ENCODE measurements around the gene PSMD13.
"Not testable (repeated sequence)": the region's sequence is repeated elsewhere in the genome, so short reads cannot be mapped to it uniquely, and the experiment has no call there.

The PSMD13 gene

DNA sequence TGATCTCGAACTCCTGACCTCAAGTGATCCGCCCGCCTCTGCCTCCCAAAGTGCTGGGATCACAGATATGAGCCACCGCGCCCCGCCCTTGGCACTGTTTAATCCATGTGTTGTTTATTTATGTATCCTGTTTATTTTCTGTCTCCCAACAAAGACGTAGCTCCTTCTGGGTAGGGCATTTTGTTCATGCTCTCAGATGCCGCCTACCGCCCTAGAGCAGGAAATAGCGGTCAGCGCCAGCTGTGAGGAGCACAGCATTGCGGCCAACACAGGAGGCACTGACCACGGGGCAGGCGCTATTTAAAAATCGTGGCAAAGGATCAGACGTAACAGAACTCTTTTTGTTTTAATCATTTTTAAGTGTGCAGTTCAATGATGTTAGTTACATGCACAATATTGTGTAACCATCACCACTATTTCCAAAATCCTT is 32.0 kb downstream of the PSMD13 start:
- H3K36me3 ChIP-seq, H3K27me3 ChIP-seq, H3K9me3 ChIP-seq: not testable (repeated sequence)
- TF ChIP-seq, protein P1, sequence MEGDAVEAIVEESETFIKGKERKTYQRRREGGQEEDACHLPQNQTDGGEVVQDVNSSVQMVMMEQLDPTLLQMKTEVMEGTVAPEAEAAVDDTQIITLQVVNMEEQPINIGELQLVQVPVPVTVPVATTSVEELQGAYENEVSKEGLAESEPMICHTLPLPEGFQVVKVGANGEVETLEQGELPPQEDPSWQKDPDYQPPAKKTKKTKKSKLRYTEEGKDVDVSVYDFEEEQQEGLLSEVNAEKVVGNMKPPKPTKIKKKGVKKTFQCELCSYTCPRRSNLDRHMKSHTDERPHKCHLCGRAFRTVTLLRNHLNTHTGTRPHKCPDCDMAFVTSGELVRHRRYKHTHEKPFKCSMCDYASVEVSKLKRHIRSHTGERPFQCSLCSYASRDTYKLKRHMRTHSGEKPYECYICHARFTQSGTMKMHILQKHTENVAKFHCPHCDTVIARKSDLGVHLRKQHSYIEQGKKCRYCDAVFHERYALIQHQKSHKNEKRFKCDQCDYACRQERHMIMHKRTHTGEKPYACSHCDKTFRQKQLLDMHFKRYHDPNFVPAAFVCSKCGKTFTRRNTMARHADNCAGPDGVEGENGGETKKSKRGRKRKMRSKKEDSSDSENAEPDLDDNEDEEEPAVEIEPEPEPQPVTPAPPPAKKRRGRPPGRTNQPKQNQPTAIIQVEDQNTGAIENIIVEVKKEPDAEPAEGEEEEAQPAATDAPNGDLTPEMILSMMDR (IDR thresholded peaks at IDR 0.05), result peak; percentile 66
- peaks cover 35 to 38% of the 10 kb centered on the region in 2 experiments for H3K4me1 ChIP-seq (ENCODE audit: control insufficient read depth in 1 of 2, insufficient read depth in 1 of 2, low read depth in 1 of 2, low read length in 1 of 2)
- H3K4me3 ChIP-seq (ENCODE audit: low read depth in 1 of 2, low read length in 1 of 2), result peak overlapping the region; percentile 79 to 99
- peak overlapping the region; percentile 100 for H3K27ac ChIP-seq

DNA sequence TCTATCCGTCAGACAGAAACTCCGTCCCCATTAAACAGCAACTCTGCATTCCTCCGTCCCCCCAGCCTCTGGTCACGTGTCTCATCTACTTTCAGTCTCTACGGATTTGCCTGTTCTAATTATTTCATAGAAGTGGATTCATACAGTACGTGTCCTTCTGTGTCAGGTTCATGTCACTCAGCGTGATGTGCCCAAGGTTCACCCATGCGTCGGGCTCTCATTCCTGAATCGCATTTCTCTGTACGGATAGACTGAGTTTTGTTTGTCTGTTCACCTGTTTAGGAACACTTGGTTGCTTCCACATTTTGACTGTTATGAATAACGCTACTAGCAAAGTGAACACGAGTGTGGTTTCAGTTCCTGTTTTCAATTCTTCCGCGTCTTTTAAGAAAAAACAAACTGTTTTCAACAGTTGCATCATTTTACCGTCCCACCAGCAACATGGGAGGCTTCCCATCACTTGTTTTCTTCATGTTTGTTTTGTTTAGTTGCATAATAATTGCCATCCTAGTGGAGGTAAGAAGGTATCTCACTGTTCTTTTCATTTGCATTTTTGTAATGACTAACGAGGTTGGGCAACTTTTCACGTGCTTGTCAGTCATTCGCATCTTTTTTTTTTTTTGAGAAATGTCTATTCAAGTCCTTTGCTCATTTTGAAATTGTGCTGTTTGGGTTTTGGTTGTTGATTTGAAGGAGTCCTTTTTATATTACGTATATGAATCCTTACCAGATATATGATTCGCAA is 32.5 kb downstream of the PSMD13 start:
- Histone ChIP-seq H3K27me3 (no peaks in the 10 kb centered on the region), H3K36me3 (no peaks in the 10 kb centered on the region), H3K4me1 (ENCODE audit: control insufficient read depth in 1 of 2, insufficient read depth in 1 of 2, low read depth in 1 of 2, low read length in 1 of 2) (peaks cover 36 to 43% of the 10 kb centered on the region in 2 experiments), H3K27ac (peak overlapping the region; percentile 100), H3K4me3 (ENCODE audit: low read depth in 1 of 2, low read length in 1 of 2) (peak overlapping the region; percentile 79 to 99), H3K9me3 (no peaks in the 10 kb centered on the region)
- TF ChIP-seq, protein P1 (IDR thresholded peaks at IDR 0.05), result peak; percentile 93

DNA sequence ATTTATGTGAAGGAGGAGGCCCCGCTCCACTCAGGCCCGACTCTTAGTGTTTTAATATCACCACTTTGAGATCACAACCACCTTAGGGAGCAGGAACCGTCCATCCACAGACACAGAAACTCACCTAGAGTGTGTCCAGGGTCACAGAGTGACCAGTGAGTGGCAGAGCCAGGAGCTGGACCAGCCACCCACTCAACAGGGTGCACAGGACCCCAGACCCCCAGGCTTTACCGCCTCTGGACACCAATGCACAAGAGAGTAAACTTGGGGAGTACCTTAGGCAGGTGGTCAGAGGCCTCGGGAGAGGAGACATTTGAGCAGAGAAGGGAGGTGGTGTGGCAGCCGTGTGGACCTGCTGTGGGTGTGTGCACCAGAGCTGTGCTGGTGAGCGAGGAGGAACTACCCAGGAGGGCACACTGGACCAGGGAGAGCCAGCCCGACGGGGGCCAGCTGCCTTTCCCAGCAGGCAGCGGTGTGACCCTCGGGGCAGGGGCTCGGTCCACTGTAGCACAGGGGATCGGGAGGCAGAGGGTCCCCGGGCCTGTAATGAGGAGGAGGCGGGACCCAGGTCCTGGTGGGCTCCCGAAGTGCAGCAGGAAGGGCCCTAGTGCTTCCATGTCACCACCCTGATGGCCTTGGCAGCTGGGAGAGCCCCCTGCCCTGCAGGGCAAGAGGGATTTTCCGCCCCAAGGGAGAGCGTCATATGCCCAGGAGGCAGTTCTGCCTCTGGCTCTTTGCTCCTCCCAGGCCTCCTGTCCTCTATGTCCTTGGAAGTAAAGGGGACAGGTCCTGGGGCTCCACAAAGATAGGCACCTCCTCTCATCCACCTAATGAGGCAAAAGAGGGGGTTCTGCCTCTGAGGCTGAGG is 33.9 kb downstream of the PSMD13 start:
- H3K4me3 ChIP-seq (ENCODE audit: low read depth in 1 of 2, low read length in 1 of 2), result peak overlapping the region; percentile 10 to 40
- TF ChIP-seq, protein P1 (IDR thresholded peaks at IDR 0.05), result no peak
- H3K9me3 ChIP-seq, result no peaks in the 10 kb centered on the region
- peak overlapping the region; percentile 100 for H3K27ac ChIP-seq
- no peaks in the 10 kb centered on the region for H3K36me3 ChIP-seq
- H3K27me3 ChIP-seq, result no peaks in the 10 kb centered on the region
- peaks cover 45 to 55% of the 10 kb centered on the region in 2 experiments for H3K4me1 ChIP-seq (ENCODE audit: control insufficient read depth in 1 of 2, insufficient read depth in 1 of 2, low read depth in 1 of 2, low read length in 1 of 2)

DNA sequence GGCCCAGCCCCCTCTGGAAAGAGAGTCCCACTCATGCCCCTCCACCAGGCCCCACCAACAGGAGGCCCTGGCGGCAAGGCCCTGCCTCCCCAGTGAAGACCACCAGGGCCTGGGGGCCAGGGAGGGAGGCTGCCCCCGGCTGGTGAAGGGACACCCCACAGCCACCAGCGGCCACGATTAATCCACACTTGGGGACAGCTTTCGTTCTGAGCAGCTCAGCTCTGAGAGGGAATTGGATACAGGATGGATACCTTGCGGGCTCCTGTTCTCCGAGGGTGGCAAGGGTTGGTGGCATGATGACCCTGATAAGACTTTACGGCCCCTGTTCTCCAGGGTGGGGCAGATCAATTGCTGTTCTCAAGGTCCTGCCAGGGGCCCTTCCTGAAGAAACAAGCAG is 34.5 kb downstream of the PSMD13 start:
- Histone ChIP-seq H3K9me3 (no peaks in the 10 kb centered on the region), H3K27me3 (no peaks in the 10 kb centered on the region), H3K36me3 (no peaks in the 10 kb centered on the region), H3K27ac (peak overlapping the region; percentile 100), H3K4me3 (ENCODE audit: low read depth in 1 of 2, low read length in 1 of 2) (no peak overlapping the region), H3K4me1 (ENCODE audit: control insufficient read depth in 1 of 2, insufficient read depth in 1 of 2, low read depth in 1 of 2, low read length in 1 of 2) (peaks cover 45 to 60% of the 10 kb centered on the region in 2 experiments)
- TF ChIP-seq, protein P1 (IDR thresholded peaks at IDR 0.05), result no peak

DNA sequence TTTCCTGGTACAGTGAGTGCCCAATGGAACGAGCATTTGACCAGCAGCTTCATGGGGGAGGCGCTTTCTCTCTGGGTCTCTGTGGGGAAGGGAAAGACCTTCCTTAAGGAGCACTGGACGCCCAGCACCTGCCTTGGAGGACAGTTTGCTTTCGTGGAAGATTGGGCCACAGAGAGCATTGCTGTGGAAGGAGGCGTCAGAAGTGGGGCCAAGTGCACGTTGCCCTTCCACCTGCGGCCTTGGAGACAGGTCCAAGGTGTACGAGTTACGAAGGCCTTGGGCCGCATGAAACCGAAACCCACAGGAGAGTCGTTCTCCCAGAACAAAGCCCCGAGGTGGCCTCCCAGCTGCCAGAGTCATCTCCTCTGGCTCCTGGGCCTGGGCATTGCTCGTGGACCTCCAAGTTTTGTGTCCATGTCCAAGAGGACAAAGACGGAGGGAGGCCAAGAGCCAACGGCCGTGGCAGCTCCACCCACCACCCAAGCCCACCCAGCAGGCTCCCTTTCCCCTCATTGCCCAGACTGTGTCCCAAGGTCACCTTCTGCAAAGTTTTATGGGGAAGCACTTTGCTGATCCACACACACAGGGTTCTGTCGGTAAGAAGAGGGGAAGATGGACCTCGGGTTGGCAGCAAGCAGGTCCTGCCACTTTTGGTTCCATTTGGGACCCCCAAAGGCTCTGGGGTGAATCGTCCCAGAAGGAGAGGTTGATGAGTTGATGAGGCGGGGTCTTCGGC is 35.6 kb downstream of the PSMD13 start:
- Histone ChIP-seq H3K27me3 (peaks cover 7% of the 10 kb centered on the region), H3K4me1 (ENCODE audit: control insufficient read depth in 1 of 2, insufficient read depth in 1 of 2, low read depth in 1 of 2, low read length in 1 of 2) (peaks cover 41 to 70% of the 10 kb centered on the region in 2 experiments), H3K9me3 (no peaks in the 10 kb centered on the region), H3K36me3 (no peaks in the 10 kb centered on the region), H3K27ac (peak overlapping the region; percentile 34), H3K4me3 (ENCODE audit: low read depth in 1 of 2, low read length in 1 of 2) (no peak overlapping the region)
- TF ChIP-seq, protein P1 (IDR thresholded peaks at IDR 0.05), result no peak
